Measurements from ENCODE around the gene GXYLT2. TPM values are rescaled to one million over a fixed set of nuclear protein-coding genes. Genes with fewer than 3 reads are reported as not detected.
A peak's percentile ranks its signal among the peaks of the same experiment; 100 is the strongest.

GXYLT2 gene
- total RNA-seq, 1 donor from 2014 or later = 0.08 TPM

DNA sequence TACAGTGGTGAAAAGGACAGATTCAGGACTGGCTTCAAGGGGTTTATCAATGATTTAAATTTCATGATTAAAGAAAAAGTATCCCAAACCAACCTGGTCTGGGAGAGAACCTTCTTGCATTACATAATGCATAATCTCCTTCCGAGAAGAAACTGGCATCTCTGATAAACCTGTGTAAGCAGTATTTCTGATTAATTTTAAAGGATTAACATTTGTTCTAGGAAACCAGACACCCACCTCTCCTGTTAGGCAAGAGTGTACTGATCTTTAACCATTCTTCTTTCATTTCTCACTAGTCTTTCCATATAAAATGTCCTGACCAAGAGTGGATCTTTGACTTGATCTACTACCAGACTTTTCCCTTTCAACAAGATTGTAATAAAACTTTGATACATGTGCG, 85.9 kb downstream of the GXYLT2 start:
- intact Hi-C loops (cut with micrococcal nuclease) = no loop called here

DNA sequence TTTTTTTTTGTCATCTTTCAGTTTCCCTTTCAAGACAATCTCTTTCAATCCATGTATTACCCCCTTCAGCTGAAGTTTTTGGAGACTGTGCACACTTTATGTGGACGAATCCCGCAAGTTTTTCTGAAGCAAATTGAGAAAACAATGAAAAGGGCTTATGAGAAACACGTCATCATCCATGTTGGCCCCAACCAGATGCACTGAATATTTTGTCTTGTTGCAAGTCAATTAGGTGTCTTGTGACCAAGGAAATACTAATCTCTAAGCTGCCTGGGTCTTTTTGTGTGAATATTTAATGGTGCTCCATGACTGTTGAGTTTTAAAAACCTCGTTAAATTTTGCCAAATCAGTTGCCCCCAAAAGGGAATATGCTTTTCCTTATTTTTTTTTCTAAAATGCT, 87.1 kb downstream of the GXYLT2 start:
- peaks cover 30% of the 10 kb centered on the region for H3K4me1 Mint-ChIP-seq (ENCODE audit: low read depth)
- no peaks in the 10 kb centered on the region for H3K36me3 Mint-ChIP-seq (ENCODE audit: low read depth)
- no peak for DNase-seq (ENCODE audit: low spot score)
- intact Hi-C loops (cut with micrococcal nuclease) = loop anchor here (5.0 kb wide), 1 partner anchor 1913 kb away; no protein-coding TSS in a partner anchor
- H3K4me3 Mint-ChIP-seq = no peak overlapping the region
- no peaks in the 10 kb centered on the region for H3K9me3 Mint-ChIP-seq
- no peak overlapping the region for H3K27ac Mint-ChIP-seq
- peaks cover 3% of the 10 kb centered on the region for H3K27me3 Mint-ChIP-seq (ENCODE audit: insufficient read depth)

More for the DNA sequence above, 85.9 kb downstream of the GXYLT2 start:
- no peaks in the 10 kb centered on the region for H3K9me3 Mint-ChIP-seq
- no peaks in the 10 kb centered on the region for H3K27me3 Mint-ChIP-seq (ENCODE audit: insufficient read depth)
- no peak overlapping the region for H3K4me3 Mint-ChIP-seq
- no peaks in the 10 kb centered on the region for H3K36me3 Mint-ChIP-seq (ENCODE audit: low read depth)
- H3K4me1 Mint-ChIP-seq (ENCODE audit: low read depth) = peaks cover 30% of the 10 kb centered on the region
- H3K27ac Mint-ChIP-seq = no peak overlapping the region
- DNase-seq (ENCODE audit: low spot score) = no peak

DNA sequence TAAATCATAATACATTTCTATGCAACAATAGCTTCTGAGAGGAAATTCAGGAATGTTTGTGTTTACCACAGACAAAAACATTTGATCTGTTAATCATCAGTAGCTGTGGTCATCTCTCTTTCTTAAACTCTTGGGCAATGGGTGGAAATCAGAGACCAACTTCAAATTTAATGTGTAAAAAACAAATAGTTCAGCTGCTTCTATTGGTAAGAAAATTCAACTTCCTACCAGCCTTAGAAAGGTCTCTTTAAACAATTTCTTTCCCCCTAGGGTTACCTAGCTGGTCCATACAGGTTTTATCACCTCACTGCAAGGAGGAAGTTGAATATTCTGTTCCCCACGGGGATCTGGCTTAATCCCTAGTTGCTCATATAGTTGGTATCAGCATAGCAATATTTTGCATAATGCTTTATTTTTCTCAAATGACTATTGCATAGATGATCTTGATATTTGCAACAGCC, 88.5 kb downstream of the GXYLT2 start:
- intact Hi-C loops (cut with micrococcal nuclease) = loop anchor here (5.0 kb wide), 1 partner anchor 1914 kb away; no protein-coding TSS in a partner anchor
- Mint-ChIP-seq H3K27ac (no peak overlapping the region), H3K36me3 (ENCODE audit: low read depth) (no peaks in the 10 kb centered on the region), H3K27me3 (ENCODE audit: insufficient read depth) (peaks cover 4% of the 10 kb centered on the region), H3K9me3 (no peaks in the 10 kb centered on the region), H3K4me3 (no peak overlapping the region), H3K4me1 (ENCODE audit: low read depth) (peaks cover 24% of the 10 kb centered on the region)
- DNase-seq (ENCODE audit: low spot score) = no peak

DNA sequence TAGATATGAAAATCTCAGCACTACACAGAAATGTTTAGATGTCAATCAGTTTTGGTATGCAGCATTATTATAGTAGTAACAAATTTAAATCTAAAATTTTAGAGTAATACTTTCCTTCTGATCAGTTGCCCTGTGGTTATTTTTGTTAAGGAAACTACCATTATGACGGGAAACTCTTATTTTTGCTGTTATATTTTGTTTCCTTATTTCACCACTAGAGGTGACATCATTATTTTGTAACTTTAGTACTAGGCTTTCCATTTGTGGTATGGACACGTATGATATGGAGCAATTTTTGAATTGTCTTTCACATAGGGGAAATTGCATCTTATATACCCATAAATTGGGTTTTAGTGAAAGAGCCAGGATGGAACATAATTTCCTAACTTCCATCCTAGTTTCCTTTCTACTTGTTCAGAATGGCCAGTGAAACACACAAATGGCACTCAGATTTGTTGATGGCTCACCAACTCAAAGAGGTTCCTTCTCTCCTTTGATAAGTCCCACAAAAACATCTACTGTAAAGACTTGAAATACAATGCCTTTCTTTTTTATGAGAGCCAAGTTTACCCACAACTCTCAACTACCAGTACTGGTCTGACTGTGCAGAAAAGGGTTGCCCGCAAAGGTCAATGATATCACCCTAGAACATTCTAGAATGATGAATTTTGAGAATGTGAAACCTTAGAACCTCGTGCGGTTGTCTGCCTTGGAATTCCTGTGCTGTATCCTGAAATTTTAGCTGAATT, 89.4 kb downstream of the GXYLT2 start:
- H3K36me3 Mint-ChIP-seq (ENCODE audit: low read depth) = no peaks in the 10 kb centered on the region

DNA sequence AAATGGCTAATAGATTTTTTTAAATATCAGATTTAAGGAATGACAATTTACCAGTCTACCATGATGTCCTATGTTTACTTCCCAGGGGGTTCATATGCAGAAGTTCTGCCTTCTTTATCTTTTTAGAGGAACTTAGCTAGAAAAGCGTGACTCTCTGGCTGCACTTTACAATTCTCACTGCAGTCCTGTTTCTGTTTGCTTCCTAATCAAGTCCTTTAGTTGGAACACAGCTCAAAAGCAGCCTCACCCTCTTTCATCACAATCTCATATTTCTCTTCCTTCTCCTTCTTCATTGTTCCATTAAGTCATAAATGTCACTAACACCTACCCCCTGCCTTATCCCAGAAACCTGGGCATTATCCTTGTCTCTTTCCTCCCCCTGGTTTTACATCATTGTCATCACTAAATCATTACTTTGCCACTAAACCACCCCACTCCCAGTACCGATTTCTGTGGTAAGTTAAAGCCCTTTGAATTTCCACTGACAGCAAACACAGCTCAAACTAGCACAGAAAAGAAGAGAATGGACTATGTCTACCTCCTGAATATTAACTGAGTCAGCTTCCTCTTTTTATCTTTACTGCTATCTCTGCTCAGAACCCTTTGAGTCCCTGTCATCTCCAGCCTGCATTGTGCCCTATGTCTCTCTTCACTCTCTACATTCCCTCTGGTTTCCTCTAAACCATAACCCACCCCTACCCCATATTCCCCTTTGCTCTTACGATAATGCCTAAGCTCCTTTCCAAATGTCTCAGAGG, 94.9 kb downstream of the GXYLT2 start:
- no peak for DNase-seq (ENCODE audit: low spot score)
- H3K36me3 Mint-ChIP-seq (ENCODE audit: low read depth) = no peaks in the 10 kb centered on the region
- H3K27ac Mint-ChIP-seq = no peak overlapping the region
- intact Hi-C loops (cut with micrococcal nuclease) = no loop called here
- H3K27me3 Mint-ChIP-seq (ENCODE audit: insufficient read depth) = peaks cover 6% of the 10 kb centered on the region
- peaks cover 12% of the 10 kb centered on the region for H3K9me3 Mint-ChIP-seq
- no peak overlapping the region for H3K4me3 Mint-ChIP-seq
- H3K4me1 Mint-ChIP-seq (ENCODE audit: low read depth) = no peaks in the 10 kb centered on the region

More for the DNA sequence above, 89.4 kb downstream of the GXYLT2 start:
- H3K27ac Mint-ChIP-seq = peak overlapping the region; percentile 85
- no peak overlapping the region for H3K4me3 Mint-ChIP-seq
- intact Hi-C loops (cut with micrococcal nuclease) = loop anchor here (1.0 to 5.0 kb wide), 7 partner anchors 12 to 1915 kb away; no protein-coding TSS in a partner anchor
- peaks cover 24% of the 10 kb centered on the region for H3K4me1 Mint-ChIP-seq (ENCODE audit: low read depth)
- no peak for DNase-seq (ENCODE audit: low spot score)
- no peaks in the 10 kb centered on the region for H3K9me3 Mint-ChIP-seq
- peaks cover 4% of the 10 kb centered on the region for H3K27me3 Mint-ChIP-seq (ENCODE audit: insufficient read depth)

DNA sequence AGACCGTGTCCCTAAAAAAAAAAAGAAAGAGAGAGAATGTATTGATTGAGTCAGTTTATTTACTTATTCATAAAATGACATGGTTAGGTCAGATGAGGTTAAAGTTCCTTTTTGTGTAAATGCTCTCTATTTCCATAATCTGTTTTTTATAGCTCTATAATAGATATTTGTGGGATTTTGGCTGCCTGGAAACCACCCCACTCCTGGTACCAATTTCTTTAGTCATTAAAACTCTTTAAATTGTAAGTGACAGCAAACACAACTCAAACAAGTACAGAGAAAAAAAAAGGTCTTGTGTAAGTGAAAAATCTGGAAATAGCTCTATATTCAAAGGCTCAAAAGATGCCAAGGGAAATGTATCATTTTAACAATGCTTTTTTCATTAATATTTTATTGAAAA, 97.7 kb downstream of the GXYLT2 start:
- H3K27me3 Mint-ChIP-seq (ENCODE audit: insufficient read depth) = peaks cover 2% of the 10 kb centered on the region
- peaks cover 12% of the 10 kb centered on the region for H3K9me3 Mint-ChIP-seq
- intact Hi-C loops (cut with micrococcal nuclease) = no loop called here

DNA sequence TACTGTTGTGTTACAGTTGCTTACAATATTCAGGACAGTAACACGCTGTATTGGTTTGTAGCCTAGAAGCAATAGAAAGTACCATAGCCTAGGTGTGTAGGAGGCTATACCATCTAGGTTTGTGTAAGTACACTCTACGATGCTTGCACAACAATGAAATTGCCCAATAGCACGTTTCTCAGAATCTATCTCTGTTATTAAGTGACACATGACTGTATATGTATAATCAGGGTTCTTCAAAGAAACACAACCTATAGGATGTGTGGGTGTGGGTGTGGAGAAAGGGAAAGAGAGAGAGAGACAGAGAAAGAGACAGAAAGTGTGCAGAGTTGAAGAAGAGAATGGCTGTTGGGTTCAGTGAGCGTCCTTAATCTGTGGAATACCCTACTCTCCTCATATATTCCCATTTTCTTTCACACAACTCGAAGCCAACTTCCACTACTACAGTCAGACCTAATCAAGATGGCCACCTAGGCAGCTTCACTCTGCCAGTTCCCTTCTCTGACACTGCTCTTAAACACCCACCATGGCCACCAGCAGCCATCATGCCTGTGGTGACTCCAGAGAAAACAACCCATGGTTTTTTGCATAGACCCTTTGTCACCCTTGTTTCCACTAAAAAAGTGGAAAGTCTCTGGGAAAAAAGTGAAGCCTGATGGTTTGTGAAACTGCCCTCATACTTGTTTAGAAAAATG, 103.0 kb downstream of the GXYLT2 start:
- no peaks in the 10 kb centered on the region for H3K27me3 Mint-ChIP-seq (ENCODE audit: insufficient read depth)
- no peaks in the 10 kb centered on the region for H3K36me3 Mint-ChIP-seq (ENCODE audit: low read depth)
- H3K4me1 Mint-ChIP-seq (ENCODE audit: low read depth) = peaks cover 13% of the 10 kb centered on the region
- H3K4me3 Mint-ChIP-seq = no peak overlapping the region
- no peak overlapping the region for H3K27ac Mint-ChIP-seq
- H3K9me3 Mint-ChIP-seq = peaks cover 4% of the 10 kb centered on the region
- intact Hi-C loops (cut with micrococcal nuclease) = no loop called here
- no peak for DNase-seq (ENCODE audit: low spot score)

More for the DNA sequence above, 97.7 kb downstream of the GXYLT2 start:
- peaks cover under 1% of the 10 kb centered on the region for H3K4me1 Mint-ChIP-seq (ENCODE audit: low read depth)
- no peak for DNase-seq (ENCODE audit: low spot score)
- no peak overlapping the region for H3K27ac Mint-ChIP-seq
- no peaks in the 10 kb centered on the region for H3K36me3 Mint-ChIP-seq (ENCODE audit: low read depth)
- no peak overlapping the region for H3K4me3 Mint-ChIP-seq

DNA sequence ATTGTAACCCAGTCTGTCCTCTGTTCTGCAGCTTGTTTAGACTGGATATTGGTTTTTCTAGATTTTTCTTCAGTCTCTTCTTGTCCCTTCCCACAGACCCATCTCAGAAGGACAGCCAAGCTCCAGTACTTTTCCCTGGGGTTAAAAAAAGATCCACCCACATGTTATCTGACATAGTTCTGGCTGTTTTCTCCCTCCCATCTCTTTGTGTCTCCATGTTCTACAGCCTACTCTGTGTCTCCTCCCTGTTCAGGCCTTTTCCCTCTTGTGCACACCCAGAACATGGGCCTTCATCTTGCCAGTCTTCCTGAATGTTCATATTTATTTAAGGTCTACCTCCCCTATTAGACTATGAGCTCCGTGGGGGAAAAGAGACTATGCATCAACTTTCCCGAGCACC, 103.7 kb downstream of the GXYLT2 start:
- Mint-ChIP-seq H3K4me1 (ENCODE audit: low read depth) (peaks cover 18% of the 10 kb centered on the region), H3K27me3 (ENCODE audit: insufficient read depth) (no peaks in the 10 kb centered on the region), H3K4me3 (no peak overlapping the region), H3K27ac (no peak overlapping the region), H3K9me3 (no peaks in the 10 kb centered on the region), H3K36me3 (ENCODE audit: low read depth) (no peaks in the 10 kb centered on the region)
- no peak for DNase-seq (ENCODE audit: low spot score)
- intact Hi-C loops (cut with micrococcal nuclease) = no loop called here

DNA sequence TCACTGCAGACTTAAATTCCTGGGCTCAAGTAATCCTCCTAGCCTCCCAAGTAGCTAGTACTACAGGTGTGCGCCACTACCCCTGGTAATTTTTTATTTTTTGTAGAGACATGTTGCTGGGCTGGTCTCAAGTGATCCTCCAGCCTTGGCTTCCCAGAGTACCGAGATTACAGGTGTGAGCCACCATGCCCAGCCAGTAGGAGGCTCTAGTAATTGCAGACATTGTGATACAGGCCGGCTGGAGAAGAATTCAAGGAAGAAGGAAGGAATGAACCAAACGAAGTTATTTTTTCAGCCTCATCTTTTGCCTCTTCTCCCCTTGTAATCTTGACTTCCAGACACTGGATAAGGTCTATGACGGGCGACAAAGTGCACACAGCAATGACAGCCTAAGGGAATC, 105.5 kb downstream of the GXYLT2 start:
- Mint-ChIP-seq H3K27me3 (ENCODE audit: insufficient read depth) (no peaks in the 10 kb centered on the region), H3K36me3 (ENCODE audit: low read depth) (peaks cover 7% of the 10 kb centered on the region), H3K4me1 (ENCODE audit: low read depth) (peaks cover 27% of the 10 kb centered on the region), H3K27ac (peak overlapping the region; percentile 37), H3K9me3 (no peaks in the 10 kb centered on the region), H3K4me3 (no peak overlapping the region)
- intact Hi-C loops (cut with micrococcal nuclease) = no loop called here
- DNase-seq (ENCODE audit: low spot score) = no peak

DNA sequence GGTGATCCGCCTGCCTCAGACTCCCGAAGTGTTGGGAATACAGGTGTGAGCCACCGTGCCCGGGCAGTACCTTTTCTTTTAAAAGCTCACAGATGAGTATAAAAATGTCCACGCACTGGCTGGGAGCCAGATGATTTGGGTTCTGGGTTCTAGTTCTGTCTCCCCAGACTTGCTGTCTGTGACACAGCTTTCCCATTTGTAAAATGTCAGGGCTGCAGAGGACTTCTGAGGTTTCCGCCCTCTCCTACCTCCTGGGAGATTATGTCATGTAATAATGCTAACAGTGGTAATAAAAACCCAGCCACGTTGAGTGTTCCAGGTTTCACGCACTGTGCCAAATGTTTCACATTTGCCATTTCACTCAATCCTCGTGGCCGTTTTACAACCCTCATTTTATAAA, 107.5 kb downstream of the GXYLT2 start:
- H3K27me3 Mint-ChIP-seq (ENCODE audit: insufficient read depth) = no peaks in the 10 kb centered on the region
- no peaks in the 10 kb centered on the region for H3K9me3 Mint-ChIP-seq
- H3K36me3 Mint-ChIP-seq (ENCODE audit: low read depth) = peaks cover 18% of the 10 kb centered on the region
- DNase-seq (ENCODE audit: low spot score) = no peak
- H3K27ac Mint-ChIP-seq = peak overlapping the region; percentile 80
- H3K4me3 Mint-ChIP-seq = peak overlapping the region; percentile 69
- peaks cover 47% of the 10 kb centered on the region for H3K4me1 Mint-ChIP-seq (ENCODE audit: low read depth)
- intact Hi-C loops (cut with micrococcal nuclease) = loop anchor here (5.0 kb wide), 1 partner anchor 1273 kb away; no protein-coding TSS in a partner anchor

DNA sequence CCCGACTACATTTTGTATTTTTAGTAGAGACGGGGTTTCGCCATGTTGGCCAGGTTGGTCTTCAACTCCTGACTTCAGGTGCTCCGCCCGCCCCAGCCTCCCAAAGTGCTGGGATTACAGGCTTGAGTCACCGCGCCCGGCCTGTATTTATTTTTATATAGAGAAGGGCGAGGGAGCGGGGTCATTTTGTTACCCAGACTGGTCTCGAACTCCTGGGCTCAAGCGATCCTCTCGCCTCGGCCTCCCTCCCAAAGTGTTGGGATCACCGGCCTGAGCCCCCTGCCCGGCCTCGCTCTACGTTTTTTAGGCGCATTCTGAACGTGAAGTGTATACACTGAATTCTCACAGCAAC, 108.3 kb downstream of the GXYLT2 start:
- peaks cover 24% of the 10 kb centered on the region for H3K36me3 Mint-ChIP-seq (ENCODE audit: low read depth)
- peak overlapping the region; percentile 96 for H3K4me3 Mint-ChIP-seq
- peaks cover 49% of the 10 kb centered on the region for H3K4me1 Mint-ChIP-seq (ENCODE audit: low read depth)
- intact Hi-C loops (cut with micrococcal nuclease) = loop anchor here (2.0 to 5.0 kb wide), 2 partner anchors 147 to 1274 kb away; partner anchors contain the start of gene SHQ1
- peak overlapping the region; percentile 96 for H3K27ac Mint-ChIP-seq
- DNase-seq (ENCODE audit: low spot score) = no peak
- H3K9me3 Mint-ChIP-seq = no peaks in the 10 kb centered on the region
- H3K27me3 Mint-ChIP-seq (ENCODE audit: insufficient read depth) = no peaks in the 10 kb centered on the region

DNA sequence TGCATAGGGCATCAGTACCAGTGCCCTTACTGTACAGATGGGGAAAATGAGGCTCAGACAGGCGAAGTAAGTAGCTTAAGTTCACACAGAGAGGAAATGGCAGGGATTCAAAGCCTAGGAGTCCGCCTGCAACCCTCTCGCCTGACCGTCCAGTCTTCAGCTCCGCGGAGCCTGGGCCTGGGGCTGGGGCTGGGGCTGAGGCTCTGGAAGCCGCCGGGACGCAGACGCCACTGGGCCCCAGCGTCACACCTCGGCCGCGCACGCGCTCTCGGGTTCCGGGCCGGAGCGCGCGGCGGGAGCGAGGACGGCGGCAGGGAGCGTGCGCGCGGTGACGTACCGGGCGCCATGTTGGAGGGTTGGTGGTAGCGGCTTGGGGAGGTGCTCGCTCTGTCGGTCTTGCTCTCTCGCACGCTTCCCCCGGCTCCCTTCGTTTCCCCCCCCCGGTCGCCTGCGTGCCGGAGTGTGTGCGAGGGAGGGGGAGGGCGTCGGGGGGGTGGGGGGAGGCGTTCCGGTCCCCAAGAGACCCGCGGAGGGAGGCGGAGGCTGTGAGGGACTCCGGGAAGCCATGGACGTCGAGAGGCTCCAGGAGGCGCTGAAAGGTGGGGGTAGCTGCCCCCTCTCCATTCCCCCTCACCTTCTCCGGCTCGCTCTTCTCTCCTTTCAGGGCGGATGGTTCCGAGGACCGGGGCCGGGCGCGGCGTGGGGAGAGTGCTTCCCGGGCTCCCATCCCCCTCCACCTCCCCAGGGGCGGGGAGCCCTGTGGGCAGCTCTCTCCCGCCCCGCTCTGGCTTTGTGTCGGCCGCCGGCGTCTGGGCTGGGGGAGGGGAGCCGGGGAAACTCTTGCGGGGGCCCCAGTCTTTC, 108.9 kb downstream of the GXYLT2 start, which contains the start of gene PPP4R2:
Gene PPP4R2 (plus strand): TSS at position 339 of the 861 bp plus-strand sequence. CDS start 227 bp downstream, at position 566.
- Mint-ChIP-seq H3K36me3 (ENCODE audit: low read depth) (peaks cover 24% of the 10 kb centered on the region), H3K27ac (peak within 1 kb of the TSS; percentile 96), H3K4me3 (peak within 1 kb of the TSS; percentile 96), H3K4me1 (ENCODE audit: low read depth) (peaks cover 49% of the 10 kb centered on the region), H3K9me3 (no peaks in the 10 kb centered on the region), H3K27me3 (ENCODE audit: insufficient read depth) (no peaks in the 10 kb centered on the region)
- DNase-seq (ENCODE audit: low spot score) = peak; percentile 90
- intact Hi-C loops (cut with micrococcal nuclease) = loop anchor here (1.0 to 5.0 kb wide), 8 partner anchors 11 to 1274 kb away; partner anchors contain the start of gene SHQ1

Data from activated T-helper 1 cell treated with anti-CD3 and anti-CD28 coated beads, Interleukin-12 subunit alpha, Interleukin-12 subunit beta, Interleukin-2, Interleukin-4 antibody, amounts not matched to agents 30 ng/mL and 10 ng/mL and 1 ng/mL, durations not matched to agents 14 hours and 24 hours and 36 hours (primary cell).